ENCODE results near the gene ZNF319.
"Not testable (repeated sequence)": the region's sequence is repeated elsewhere in the genome, so short reads cannot be mapped to it uniquely, and the experiment has no call there.

Gene ZNF319

DNA sequence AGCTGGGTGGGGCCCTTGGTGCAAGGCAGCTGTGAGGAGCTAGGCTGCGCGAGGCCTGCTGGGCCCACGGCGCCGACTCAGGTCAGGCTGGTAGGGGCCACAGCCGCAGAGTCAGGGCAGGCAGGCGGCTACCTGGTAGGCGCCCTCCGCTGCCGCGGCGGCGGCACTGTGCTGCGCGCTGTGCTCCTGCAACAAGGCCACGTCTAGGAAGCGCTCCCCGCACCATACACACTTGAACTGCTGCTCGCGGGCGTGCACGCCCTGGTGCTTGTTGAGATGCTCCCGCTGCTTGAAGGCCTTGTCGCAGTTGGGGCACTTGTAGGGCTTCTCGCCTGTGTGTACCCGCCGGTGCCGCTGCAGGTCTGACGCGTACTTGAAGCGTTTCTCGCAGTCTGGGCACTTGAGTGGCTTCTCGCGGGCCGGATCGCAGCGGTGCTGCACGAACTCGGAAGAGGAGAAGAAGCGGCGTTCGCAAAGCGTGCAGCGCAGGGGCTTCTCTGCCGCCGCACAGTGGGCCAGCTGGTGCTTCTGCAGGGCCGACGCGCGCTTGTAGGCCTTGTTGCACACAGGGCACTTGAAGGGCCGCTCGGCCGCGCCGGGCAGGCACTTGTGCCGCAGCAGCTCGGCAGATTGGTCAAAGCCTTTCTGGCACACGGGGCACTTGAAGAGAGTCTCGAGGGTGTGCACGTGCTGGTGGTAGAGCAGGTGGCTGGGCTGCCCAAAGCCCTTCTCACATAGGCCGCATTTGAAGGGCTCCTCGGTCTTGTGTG, 3.9 kb downstream of the ZNF319 start:
- no peak for DNase-seq

DNA sequence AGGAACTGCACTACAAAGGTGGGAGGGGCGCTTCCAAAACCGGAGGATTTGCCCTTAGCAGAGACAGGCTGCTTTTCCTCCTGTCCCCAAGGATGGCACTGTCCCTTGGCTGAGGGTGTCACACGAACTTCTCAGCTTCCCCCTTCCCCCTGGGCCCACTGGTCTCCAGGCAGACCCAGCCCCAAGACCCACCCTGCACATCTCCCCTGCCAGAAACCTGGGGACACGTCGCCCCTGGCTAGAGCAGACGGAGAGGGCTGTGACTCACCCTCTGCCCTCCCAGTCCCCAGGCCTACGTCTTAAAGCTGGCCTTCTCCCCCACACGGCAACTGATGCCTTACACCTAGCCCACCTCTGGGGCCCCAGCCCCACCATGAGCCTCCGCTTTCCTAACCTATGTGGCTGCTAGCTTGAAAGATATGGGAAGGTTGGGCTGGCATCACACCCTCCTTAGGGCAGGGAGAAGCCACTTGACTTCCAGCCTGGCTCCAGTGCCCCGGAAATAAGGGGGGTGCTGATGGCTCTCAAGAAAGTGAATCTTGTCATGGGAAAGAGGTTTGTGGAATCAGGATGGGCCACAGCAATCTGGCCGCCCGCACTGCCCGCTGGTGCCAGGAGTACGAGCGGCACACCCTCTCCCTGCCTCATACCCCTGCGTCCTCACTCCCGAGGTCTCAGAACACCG, 4.6 kb downstream of the ZNF319 start:
- DNase-seq = no peak

DNA sequence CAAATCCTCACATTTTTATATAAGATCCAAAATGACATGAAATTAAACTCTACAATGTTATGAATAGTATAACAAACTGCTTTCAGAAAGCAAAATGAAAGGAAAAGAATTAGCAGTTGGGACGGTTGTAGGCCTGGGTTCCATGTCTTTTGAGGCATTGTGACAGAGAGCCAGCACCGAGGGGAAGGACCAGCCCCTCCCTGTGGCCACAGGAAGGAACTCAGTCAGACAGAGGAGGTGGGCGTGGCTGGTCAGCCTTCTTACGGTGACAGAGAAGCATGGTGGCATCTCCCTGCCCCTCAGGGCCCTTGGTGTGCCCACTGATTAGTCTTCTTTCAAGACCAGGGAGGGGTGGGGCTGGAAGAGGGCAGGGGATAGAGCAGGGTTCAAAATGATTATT, 5.7 kb downstream of the ZNF319 start:
- DNase-seq = peak; percentile 24

DNA sequence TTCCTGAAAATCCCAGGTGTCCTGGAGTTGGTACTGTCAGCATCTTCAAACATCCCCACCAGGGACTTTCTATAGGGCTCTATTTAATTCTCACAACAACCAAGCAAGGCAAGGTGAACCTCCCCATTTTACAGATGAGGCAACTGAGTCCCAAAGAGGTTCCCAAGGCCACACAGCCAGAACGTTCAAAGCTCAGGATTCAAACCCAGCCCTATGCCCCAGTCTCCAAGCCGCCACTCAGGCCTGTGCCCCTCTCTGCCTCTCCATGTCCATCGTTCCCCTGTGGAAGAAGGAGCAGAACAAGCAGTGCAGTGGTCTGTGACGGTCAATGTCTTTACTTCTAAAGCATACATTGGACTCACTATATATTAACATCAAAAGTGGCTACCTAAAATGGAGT, 6.1 kb downstream of the ZNF319 start:
- no peak for DNase-seq

DNA sequence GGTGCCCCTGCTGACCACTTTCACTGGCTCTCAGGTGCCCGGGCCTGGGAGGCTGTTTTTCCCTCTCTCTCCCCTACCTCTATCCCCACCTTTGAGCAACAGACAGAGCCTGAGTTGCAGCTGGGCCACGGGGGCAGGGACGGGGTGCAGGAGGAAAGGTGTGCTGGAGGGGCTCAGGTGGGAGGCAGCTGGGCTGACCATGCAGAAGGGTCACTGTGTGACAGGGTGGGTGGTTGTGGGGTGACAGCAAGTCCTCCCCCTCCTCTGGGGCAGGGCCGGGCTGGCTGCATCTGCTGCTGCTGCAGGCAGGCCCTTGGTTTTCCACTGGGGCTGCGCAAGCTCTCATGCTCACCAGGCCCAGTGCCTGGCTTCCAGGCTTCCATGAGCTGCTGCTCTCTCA, 6.6 kb downstream of the ZNF319 start:
- DNase-seq = no peak

DNA sequence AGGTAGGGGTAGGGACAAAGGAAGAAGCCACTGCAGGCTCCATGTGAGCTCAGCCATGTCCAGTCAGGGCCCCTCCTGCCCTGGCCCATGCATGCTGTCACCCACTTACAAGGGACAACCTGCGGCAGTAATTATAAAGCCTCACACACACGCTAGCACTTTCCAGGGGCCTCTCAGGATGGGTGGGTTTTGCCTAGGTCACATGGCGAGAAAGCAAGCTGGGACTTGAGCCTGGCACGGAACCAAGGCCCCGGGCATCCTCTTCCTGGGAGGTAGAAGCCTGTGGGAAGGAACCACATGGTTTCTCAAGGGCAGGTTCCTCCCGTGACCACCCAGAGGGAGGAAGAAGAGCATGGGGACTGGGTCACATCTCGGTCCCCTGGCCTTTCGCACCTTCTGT, 7.0 kb downstream of the ZNF319 start:
- DNase-seq = no peak

DNA sequence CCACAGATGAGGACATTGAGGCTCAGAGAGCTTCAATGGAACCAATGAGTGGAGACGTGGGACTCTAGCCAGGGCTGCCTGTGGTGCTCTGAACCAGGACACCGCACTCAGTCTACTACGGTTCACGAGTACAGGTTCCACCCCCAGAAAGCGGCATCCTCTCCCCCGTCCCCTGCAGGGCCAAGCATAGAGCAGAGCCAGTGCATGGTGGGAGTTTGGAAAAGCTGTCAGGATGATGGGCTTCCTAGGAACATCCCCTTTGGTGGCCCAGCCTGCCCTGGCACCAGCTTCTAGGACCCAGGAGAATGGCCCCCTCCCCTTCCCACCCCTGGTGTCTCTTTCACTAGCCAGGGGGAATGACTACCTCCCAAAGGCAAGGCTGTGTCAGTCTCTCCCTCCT, 8.4 kb downstream of the ZNF319 start:
- DNase-seq = no peak

DNA sequence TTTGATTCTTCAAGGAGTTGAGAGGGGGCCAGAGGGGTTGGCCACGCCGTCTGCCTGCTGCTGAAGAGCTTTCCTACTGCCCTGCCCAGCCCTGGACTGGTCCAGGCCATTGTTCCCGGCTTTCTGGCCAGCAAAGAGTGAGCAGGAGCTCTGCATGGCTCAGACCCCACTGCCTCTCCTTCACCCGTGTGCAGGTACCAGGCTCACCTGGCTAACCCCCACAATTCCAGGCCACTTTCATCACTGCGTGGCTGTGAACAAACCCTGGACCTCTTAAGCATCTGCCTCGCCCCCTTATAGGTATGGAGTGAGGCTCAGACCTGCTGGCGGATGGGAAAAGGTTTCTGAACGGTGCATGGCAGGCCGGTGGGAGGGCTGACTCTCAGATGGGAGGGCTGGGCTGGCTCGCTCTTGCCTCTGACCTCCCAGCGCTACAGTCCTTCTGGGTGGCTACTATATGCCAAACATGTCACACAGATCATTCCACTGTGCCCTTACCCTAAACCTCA, 8.9 kb downstream of the ZNF319 start:
- DNase-seq = no peak

DNA sequence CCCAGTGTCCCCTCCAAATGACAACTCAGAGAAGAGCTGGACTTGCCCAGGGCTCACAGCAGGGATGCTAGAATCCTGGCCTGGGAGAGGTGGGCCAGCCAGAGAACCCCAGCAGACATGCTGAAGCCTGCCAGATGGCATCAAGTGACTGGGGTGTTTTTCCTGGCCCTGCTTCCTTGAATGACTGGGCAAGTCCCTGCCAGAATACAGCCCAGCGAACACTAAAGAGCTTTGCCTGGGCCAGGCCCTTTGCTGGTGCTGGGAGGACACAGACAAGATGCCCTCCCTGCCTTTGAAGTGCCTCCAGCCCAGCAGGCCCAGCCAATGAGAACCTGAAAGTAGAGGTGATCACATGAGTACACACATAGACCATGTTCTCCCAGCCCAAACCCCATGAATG, 11.5 kb downstream of the ZNF319 start:
- no peak for DNase-seq

DNA sequence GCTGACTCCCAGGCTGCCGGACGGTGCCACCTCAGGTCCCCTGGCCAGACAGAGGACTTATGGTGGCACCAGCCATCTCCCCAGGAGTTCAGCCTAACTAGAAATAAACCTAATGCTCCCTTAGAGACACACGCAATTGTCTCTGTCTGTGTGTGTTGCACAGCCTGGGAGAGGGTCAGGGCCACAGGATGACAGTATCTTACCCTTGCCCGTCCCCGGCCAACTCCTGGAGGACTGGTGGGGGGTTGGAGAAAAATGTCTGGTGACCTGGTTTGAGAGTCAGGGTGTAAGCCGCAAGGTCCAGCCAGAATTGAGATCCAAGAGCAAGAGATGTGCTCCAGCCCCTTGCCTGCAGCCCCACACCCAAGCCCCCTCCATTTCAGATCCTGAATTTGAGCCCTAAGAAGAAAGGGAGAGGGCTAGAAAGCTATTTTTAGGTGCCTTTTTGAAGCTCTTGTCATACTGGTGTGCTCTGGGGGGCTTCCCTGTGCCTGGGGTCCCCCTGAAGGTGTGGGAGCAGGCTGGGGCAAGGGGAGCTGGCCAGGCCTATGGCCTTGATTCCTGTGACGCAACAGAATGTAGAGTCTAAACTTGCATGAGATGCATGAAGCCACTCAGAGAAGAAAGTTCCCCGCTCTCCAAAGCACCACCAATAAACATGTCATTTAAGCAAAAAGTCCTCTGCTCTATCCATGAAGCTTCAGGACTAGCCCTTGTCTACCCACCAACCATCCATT, 12.9 kb downstream of the ZNF319 start:
- DNase-seq = no peak

DNA sequence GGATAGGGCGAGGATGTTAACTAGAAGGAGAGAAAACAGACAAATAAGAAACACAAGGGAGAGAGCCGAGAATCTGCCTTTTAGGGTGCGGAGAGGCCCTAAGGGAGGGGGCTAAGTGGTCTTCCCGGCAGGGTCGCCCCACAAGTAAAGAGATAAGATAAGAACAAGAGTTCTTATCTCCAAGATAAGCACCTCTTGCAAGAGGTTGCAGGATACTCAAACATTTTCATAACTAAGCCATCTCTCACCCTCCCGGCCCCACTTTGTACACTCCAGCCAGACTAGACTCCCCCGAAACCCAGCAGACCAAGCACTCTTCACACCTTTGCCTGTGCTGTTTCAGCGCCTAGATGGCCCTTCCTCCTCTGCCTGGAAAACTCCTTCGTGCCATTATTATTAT, 14.3 kb downstream of the ZNF319 start:
- no peak for DNase-seq

DNA sequence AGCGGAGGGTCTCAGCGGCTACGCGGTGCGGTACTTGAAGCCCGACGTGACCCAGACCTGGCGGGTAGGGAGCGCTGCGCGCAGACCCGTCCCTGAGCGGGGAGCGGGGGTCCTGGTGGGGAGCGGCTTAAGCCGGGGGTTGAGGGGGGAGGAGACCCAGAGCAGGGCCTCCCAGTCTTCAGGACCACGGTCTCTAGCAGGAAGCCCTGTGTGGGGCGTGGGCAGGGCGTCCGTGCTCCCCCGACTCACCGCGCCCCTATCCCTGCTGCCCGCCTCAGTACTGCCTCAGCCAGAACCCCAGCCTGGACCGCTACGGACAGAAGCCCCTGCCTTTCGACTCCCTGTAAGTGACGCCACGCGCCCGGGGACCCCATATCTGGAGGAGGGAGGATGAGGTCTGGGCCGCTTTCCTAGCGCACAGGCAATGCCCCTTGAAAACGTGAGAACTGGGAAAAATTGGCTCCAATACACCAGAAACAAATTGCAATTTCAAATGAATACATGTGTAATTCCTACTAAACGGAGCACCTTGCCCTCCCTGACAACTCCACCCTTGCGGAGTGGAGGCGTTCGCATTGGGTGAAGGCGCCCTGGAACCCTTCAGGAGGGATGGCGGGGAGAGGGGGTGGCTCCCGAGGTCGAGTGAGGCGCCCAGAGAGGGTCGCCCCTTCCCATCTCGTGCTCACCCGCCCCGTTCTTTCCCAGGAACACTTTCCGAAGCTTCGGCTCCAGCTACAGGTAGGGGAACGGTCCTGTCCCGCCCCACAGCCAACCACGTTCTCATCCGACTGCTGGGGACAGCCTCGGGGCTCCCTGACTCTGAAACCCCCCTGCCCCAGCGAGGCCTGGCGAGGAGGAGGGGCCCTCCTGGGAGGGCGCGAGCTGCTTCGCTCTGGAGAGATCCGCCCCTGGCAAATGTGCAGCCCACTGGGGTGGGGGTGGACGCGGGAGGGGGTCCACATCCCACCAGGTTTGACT, 15.0 kb downstream of the ZNF319 start:
- DNase-seq = no peak

DNA sequence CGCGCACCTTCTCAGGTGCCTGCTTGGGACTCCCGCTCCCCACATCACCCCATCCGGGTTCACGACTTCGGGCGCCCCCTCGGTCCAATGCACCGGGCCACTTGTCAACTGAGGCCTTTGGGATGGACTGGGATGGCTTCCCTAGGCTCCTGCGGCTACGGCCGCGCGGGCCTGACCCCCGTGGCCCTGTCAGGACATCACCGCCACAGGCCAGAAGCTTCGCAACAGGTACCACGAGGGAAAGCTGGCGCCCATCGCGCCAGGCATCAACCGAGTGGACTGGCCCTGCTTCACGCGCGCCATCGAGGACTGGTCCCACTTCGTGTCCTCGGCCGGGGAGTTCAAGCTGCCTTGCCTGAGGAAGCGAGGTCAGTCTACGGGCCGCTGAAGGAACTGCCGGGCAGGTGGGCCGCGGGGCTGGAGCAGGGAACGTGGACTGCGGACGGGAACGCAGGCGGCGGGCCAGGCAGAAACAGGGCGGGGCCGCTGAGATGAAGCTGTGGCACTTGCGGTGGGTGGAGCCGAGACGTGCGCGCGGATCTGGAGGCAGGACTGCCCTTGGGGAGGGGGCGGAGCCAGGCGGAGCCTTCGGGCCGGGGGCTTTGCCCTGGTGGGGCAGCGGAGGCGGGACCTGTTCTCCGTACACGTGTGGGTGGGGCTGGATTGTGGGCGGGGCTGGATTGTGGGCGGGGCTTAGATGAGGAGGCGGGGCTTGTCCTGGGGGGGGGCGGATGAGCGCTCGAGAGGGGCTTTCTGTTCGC, 15.8 kb downstream of the ZNF319 start:
- peak; percentile 90 for DNase-seq

DNA sequence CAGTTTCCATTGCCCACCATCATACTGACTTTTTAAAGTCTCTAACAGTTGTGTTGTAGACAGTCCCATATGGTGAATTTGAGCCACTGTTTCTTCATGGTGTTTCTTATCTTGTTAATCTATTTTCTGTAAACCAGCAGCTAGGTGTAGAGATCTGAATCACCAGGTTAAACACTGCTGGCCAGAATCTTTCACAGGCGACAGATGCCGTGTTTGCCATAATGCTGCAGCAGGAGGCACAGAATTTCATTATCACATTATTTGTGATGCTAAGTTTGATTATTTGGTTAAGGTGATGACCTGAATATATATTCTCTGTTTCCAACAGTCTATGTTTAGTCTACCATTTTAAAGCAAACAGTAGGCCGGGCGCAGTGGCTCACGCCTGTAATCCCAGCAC, 18.1 kb downstream of the ZNF319 start:
- no peak for DNase-seq

DNA sequence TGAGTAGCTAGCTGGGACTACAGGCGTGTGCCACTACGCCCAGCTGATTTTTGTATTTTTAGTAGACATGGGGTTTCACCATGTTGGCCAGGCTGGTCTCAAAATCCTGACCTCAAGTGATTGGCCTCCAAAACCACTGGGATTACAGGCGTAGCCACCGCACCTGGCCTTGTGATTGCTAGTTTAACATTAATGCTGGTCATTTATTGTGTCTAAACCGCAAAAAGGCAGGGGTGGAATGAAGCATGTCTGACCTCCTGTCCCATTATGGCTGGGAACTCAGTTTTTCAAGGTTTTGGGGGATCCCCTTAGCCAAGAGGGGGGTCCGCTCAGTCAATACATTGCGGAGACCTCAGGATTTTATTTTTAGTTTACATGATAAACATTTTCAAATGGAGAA, 18.8 kb downstream of the ZNF319 start:
- DNase-seq = no peak

DNA sequence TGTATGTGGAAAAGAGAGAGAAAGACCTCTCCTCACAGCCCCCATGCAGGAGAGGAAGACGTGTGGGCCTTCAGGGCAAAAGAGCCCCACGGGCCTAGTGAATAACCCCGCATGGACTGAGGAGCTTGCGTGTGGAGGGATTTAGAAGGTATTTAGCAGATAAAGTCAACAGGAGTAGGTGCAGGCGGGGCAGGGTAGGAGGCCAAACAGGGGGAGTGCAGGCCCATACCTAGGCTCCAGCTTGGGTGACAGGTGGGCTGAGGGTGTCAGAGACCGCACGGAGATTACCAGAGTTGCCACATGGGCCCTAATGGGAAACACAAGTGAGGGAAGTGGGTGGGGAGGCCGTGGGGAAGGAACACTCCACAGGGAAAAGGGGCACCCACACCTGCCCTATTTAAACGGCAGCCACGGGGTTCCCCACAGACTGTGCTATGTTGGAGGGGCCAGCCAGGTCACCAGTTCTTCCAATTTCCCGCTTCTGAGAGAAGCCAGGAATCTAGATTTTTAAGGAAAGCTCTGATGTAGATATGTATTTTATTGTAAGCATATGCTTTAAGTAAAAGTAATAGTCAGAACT, 21.4 kb downstream of the ZNF319 start:
- no peak for DNase-seq

DNA sequence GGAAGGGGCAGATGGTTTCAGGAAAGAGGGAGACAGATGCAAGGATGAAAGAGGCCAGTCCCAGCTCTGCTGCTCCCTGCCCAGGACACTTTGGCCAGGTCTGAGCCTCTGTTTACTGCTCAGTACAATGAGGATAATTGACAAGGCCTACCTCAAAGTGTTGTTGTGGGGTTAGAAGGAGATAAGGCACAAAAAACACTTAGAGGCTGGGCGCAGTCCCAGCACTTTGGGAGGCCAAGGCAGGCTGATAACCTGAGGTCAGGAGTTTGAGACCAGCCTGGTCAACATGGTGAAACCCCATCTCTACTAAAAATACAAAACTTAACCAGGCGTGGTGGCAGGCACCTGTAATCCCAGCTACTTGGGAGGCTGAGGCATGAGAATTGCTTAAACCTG, 22.4 kb downstream of the ZNF319 start:
- not testable (repeated sequence) for DNase-seq

DNA sequence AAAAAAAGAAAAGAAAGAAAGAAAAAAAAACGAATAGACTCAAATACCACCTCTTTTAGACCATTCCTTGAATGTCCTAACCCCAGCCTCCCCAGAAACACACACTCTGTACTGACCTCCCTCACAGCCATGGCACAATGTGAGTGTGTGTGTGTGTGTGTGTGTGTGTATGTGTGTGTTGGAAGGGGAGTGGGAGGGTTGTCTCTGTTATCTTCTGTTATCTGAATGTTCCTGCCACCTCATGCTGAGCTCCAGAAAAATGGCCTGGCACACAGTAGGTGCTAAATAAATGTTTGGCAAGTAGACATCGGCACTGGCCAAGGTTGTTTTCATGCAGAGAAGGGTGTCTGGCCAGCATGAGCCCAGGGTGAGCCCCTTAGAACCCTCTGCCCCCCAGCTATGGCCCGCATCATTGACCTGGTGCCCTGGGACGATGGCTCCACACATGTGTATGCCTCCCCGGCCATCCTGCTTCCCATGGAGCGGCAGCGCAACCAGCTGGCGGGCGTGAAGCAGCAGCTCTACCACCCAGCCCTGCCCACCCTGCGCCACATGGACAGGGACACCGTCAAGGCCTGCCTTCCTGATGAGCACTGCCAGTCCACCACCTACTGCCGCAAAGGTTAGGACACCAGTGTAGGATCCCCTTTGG, 22.9 kb downstream of the ZNF319 start:
- DNase-seq = no peak

DNA sequence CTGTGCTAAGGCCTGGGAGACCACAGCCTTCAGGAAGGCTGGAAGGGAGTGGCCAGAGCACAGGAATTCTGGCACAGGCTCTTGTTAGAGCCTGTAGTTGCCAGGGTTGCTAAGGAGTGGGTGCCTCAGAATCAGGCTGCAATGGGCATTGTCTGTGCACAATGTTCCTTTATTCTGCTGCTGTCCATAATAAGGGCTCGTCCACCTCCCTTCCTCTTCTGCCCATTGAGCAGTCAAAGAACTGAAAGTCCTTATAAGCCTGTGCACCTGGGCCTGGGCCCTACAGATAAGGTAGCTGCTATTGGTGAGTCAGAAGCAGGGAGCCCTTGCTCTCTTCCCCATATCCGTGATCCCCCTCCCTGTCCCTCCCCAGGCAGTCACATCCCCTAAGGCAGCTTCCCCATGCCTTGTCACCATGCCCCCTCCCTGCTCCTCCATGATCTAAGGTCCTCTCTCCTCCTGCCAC, 24.1 kb downstream of the ZNF319 start:
- no peak for DNase-seq

DNA sequence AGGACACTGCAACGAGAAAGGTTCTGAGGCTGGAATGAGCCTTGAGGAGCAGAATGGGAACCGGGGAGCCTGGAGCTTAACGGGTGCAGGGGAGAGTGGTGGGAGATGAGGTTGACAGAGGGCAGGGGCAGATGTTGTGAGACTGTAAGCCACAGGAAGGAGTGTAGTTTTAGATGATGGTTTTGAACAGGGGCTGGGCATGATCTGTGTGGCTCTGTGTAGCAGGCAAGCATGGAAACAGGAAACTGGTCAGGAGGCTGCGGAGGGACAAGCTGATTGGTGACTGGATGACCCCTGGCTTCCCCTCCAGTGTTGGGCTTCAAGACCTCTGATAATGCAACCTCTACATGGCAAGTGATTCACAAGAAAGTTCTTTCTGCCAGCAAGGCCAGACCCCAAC, 28.2 kb downstream of the ZNF319 start:
- DNase-seq = no peak

DNA sequence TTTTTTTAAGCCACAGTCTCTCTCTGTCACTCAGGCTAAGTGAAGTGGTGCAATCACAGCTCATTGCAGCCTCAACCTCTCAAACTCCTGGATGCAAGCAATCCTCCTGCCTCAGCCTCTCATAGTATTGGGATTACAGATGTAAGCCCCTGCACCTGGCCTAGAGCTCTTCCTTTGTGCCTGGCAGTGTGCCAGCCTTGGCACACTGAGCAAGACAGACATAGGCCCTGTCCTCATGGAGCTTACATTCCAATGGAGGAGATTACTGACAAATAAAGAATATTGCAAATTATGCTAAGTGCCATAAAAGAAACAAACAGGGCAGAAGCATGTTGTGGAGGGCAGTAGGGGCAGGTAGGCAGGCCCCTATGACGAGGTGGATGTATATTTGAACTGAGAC, 28.6 kb downstream of the ZNF319 start:
- DNase-seq = no peak

Measured in stimulated activated CD4-positive, alpha-beta T cell treated with anti-CD3 and anti-CD28 coated beads, Interleukin-4, amount 100 ng/mL, for 1 hour (primary cell).